Left colon (tissue), 2 donors: Measurements from ENCODE around the gene DUSP12. TPM values are rescaled to one million over a fixed set of nuclear protein-coding genes. Genes with fewer than 3 reads are reported as not detected.

Experiments
- ATAC-seq: fragments of 200-7000 bp; cut with Tn5 transposase; one replicate; pipeline ENCODE4 v1.9.1; 2020; ENCODE audit warnings: mild to moderate bottlenecking, moderate library complexity
- DNase-seq, 2 donors: peaks; one replicate each; pipeline ENCODE4 v3.0.0-alpha.2; 2020
- intact Hi-C, 2 donors: fragments of 100-400 bp; cut with DNase I in 1 of 2; cut with micrococcal nuclease in 1 of 2; formaldehyde crosslinking; loops; one replicate each; pipeline versions ENCODE4 v1.11.2 to v1.14.0; 2022; cut with DNase I, micrococcal nuclease
- total RNA-seq, 2 donors: library from RNA; stranded (reverse); fragmentation: NEBNext Ultra II Directional; extraction: Animal tissue kit (Norgen Biotek cat#: 25700); gene quantifications; one replicate each; pipeline ENCODE4 v1.2.1, GENCODE V29; 2021
- donor health status: DM: no; HTN: no; CAD: no.
- donor health status: DM: yes; HTN: yes; CAD: no.

Gene DUSP12
- total RNA-seq, 2 donors from 2014 or later, result 13.3 to 17.4 TPM

- ATAC-seq, result peak; percentile 36
- peak in 1 of 2 donors; percentile 60 for DNase-seq
- intact Hi-C loops, result no loop called here
These were observed 23.6 kb upstream of the DUSP12 start for GRCh38 chr1:161725908-161726472.

GRCh38 chr1:161726473-161727255 lies 22.9 kb upstream of the DUSP12 start:
- peak; percentile 79 to 83 for DNase-seq
- intact Hi-C loops, result no loop called here
- peak; percentile 77 for ATAC-seq

GRCh38 chr1:161727256-161727924 lies 22.2 kb upstream of the DUSP12 start:
- ATAC-seq (no peak), DNase-seq (no peak)
- intact Hi-C loops, result no loop called here

- ATAC-seq, result no peak
- no peak for DNase-seq
- intact Hi-C loops, result no loop called here
These were observed 21.0 kb upstream of the DUSP12 start for GRCh38 chr1:161728376-161729226.

GRCh38 chr1:161730050-161730564 lies 19.5 kb upstream of the DUSP12 start:
- ATAC-seq (no peak), DNase-seq (no peak)
- intact Hi-C loops, result no loop called here

GRCh38 chr1:161731241-161731640 lies 18.3 kb upstream of the DUSP12 start:
- intact Hi-C loops, result no loop called here
- ATAC-seq (no peak), DNase-seq (no peak)

- DNase-seq (no peak), ATAC-seq (no peak)
- intact Hi-C loops, result no loop called here
These were observed 17.4 kb upstream of the DUSP12 start for GRCh38 chr1:161731981-161732718.

- ATAC-seq, result no peak
- no peak for DNase-seq
- intact Hi-C loops, result no loop called here
These were observed 16.1 kb upstream of the DUSP12 start for GRCh38 chr1:161733526-161733925.

- no peak for ATAC-seq
- intact Hi-C loops, result loop anchor here in 1 of 2 donors (5.0 kb wide), 1 partner anchor 89 kb away; no protein-coding TSS in a partner anchor
- DNase-seq, result no peak
These were observed 13.7 kb upstream of the DUSP12 start for GRCh38 chr1:161735837-161736236.

GRCh38 chr1:161736335-161736969 lies 13.1 kb upstream of the DUSP12 start:
- intact Hi-C loops, result loop anchor here in 1 of 2 donors (5.0 kb wide), 1 partner anchor 89 kb away; no protein-coding TSS in a partner anchor
- DNase-seq, result no peak
- ATAC-seq, result no peak

GRCh38 chr1:161737625-161738024 lies 12.0 kb upstream of the DUSP12 start:
- no peak for ATAC-seq
- intact Hi-C loops, result loop anchor here in 1 of 2 donors (5.0 kb wide), 1 partner anchor 90 kb away; no protein-coding TSS in a partner anchor
- DNase-seq, result no peak

- DNase-seq (peak; percentile 48 to 60), ATAC-seq (peak; percentile 60)
- intact Hi-C loops, result loop anchor here in 1 of 2 donors (5.0 kb wide), 1 partner anchor 91 kb away; no protein-coding TSS in a partner anchor
These were observed 10.8 kb upstream of the DUSP12 start for GRCh38 chr1:161738627-161739287.

GRCh38 chr1:161739865-161740566 lies 9.6 kb upstream of the DUSP12 start:
- DNase-seq, result no peak
- ATAC-seq, result peak; percentile 14
- intact Hi-C loops, result loop anchor here in 1 of 2 donors (5.0 to 10.0 kb wide), 2 partner anchors 93 to 255 kb away; no protein-coding TSS in a partner anchor

GRCh38 chr1:161740921-161741320 lies 8.7 kb upstream of the DUSP12 start:
- no peak for DNase-seq
- intact Hi-C loops, result loop anchor here in 1 of 2 donors (10.0 kb wide), 1 partner anchor 256 kb away; no protein-coding TSS in a partner anchor
- ATAC-seq, result no peak

GRCh38 chr1:161743231-161743630 lies 6.4 kb upstream of the DUSP12 start:
- ATAC-seq (no peak), DNase-seq (no peak)
- intact Hi-C loops, result loop anchor here in 1 of 2 donors (10.0 kb wide), 1 partner anchor 258 kb away; no protein-coding TSS in a partner anchor

- ATAC-seq, result no peak
- no peak for DNase-seq
- intact Hi-C loops, result loop anchor here in 1 of 2 donors (10.0 kb wide), 1 partner anchor 263 kb away; no protein-coding TSS in a partner anchor
These were observed 1.8 kb upstream of the DUSP12 start for GRCh38 chr1:161747801-161748200.
